HG02623 (cell line): ENCODE results near the gene PADI6.
"Not testable (repeated sequence)": the region's sequence is repeated elsewhere in the genome, so short reads cannot be mapped to it uniquely, and the experiment has no call there.

ENCODE experiments used
- ATAC-seq: cut with Tn5 transposase; IDR thresholded peaks from one replicate; pipeline ENCODE4 v1.9.1; 2021; ENCODE audit warnings: moderate library complexity; ENCODE audit not compliant: unreplicated experiment

Gene PADI6

GRCh38 chr1:17371896-17372295, at the start of gene PADI6:
TSS of gene PADI6 (plus strand) at chr1:17372196. CDS start at chr1:17372246, 50 bp downstream.
- no peak for ATAC-seq

GRCh38 chr1:17328855-17329254, 43.1 kb upstream of the PADI6 start:
- ATAC-seq, result no peak

GRCh38 chr1:17329610-17330009, 42.4 kb upstream of the PADI6 start:
- no peak for ATAC-seq

GRCh38 chr1:17330856-17331255, 41.1 kb upstream of the PADI6 start:
- ATAC-seq, result no peak

GRCh38 chr1:17333081-17333480, 38.9 kb upstream of the PADI6 start:
- no peak for ATAC-seq

- ATAC-seq, result no peak
These were observed 35.9 kb upstream of the PADI6 start for GRCh38 chr1:17335821-17336710.

- ATAC-seq, result no peak
These were observed 33.1 kb upstream of the PADI6 start for GRCh38 chr1:17338706-17339493.

- ATAC-seq, result no peak
These were observed 32.5 kb upstream of the PADI6 start for GRCh38 chr1:17339521-17339920.

GRCh38 chr1:17340358-17340757, 31.6 kb upstream of the PADI6 start:
- no peak for ATAC-seq

- ATAC-seq, result no peak
These were observed 30.0 kb upstream of the PADI6 start for GRCh38 chr1:17342014-17342441.

- ATAC-seq, result not testable (repeated sequence)
These were observed 26.5 kb upstream of the PADI6 start for GRCh38 chr1:17345506-17345905.

- ATAC-seq, result no peak
These were observed 25.8 kb upstream of the PADI6 start for GRCh38 chr1:17346046-17346789.

GRCh38 chr1:17347769-17348592, 24.0 kb upstream of the PADI6 start:
- ATAC-seq, result no peak

GRCh38 chr1:17348593-17349234, 23.3 kb upstream of the PADI6 start:
- no peak for ATAC-seq

- ATAC-seq, result no peak
These were observed 21.9 kb upstream of the PADI6 start for GRCh38 chr1:17350083-17350482.

- no peak for ATAC-seq
These were observed 21.0 kb upstream of the PADI6 start for GRCh38 chr1:17350928-17351446.

GRCh38 chr1:17351598-17352324, 20.2 kb upstream of the PADI6 start:
- no peak for ATAC-seq

GRCh38 chr1:17352419-17352909, 19.5 kb upstream of the PADI6 start:
- no peak for ATAC-seq

- no peak for ATAC-seq
These were observed 16.1 kb upstream of the PADI6 start for GRCh38 chr1:17355898-17356297.
